Lower leg skin (tissue), 3 donors: Measurements from ENCODE around the gene RNF125.

Experiments used
- POLR2A ChIP-seq, 2 donors: fragments of 450-650 bp; IDR thresholded peaks; one replicate each; pipeline ENCODE4 v1.6.1; 2016 to 2017; ENCODE audit warnings: antibody characterized with exemption in 2 of 2, mild to moderate bottlenecking in 1 of 2, moderate library complexity in 1 of 2
- TF ChIP-seq, protein P1 (sequence below), 3 donors: fragments of 450-650 bp; IDR thresholded peaks; one replicate each; pipeline ENCODE4 v1.5.1; 2016; ENCODE audit warnings: antibody characterized with exemption in 3 of 3, mild to moderate bottlenecking in 3 of 3, moderate library complexity in 2 of 3

GRCh38 chr18:32093523-32093922 is 74.9 kb downstream of the RNF125 start:
- no peak for TF ChIP-seq POLR2A (IDR thresholded peaks at IDR 0.05)
- TF ChIP-seq, protein P1, sequence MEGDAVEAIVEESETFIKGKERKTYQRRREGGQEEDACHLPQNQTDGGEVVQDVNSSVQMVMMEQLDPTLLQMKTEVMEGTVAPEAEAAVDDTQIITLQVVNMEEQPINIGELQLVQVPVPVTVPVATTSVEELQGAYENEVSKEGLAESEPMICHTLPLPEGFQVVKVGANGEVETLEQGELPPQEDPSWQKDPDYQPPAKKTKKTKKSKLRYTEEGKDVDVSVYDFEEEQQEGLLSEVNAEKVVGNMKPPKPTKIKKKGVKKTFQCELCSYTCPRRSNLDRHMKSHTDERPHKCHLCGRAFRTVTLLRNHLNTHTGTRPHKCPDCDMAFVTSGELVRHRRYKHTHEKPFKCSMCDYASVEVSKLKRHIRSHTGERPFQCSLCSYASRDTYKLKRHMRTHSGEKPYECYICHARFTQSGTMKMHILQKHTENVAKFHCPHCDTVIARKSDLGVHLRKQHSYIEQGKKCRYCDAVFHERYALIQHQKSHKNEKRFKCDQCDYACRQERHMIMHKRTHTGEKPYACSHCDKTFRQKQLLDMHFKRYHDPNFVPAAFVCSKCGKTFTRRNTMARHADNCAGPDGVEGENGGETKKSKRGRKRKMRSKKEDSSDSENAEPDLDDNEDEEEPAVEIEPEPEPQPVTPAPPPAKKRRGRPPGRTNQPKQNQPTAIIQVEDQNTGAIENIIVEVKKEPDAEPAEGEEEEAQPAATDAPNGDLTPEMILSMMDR (IDR thresholded peaks at IDR 0.05): no peak
